ENCODE measurements around the gene RUNX3.
"Not testable (repeated sequence)": the region's sequence is repeated elsewhere in the genome, so short reads cannot be mapped to it uniquely, and the experiment has no call there.

RUNX3 gene

GRCh38 chr1:24900486-24900849 is 29.6 kb downstream of the RUNX3 start:
- DNase-seq (ENCODE audit: low spot score), result no peak

- DNase-seq (ENCODE audit: low spot score), result no peak
Observed at GRCh38 chr1:24899581-24900485, 30.2 kb downstream of the RUNX3 start.

GRCh38 chr1:24898909-24899439 is 31.1 kb downstream of the RUNX3 start:
- DNase-seq (ENCODE audit: low spot score), result no peak

GRCh38 chr1:24898152-24898908 is 31.7 kb downstream of the RUNX3 start:
- no peak for DNase-seq (ENCODE audit: low spot score)

- DNase-seq (ENCODE audit: low spot score), result no peak
Observed at GRCh38 chr1:24897263-24898151, 32.6 kb downstream of the RUNX3 start.

GRCh38 chr1:24896596-24897262 is 33.3 kb downstream of the RUNX3 start:
- DNase-seq (ENCODE audit: low spot score), result no peak

GRCh38 chr1:24896176-24896575 is 33.9 kb downstream of the RUNX3 start:
- no peak for DNase-seq (ENCODE audit: low spot score)

GRCh38 chr1:24895511-24895910 is 34.6 kb downstream of the RUNX3 start:
- DNase-seq (ENCODE audit: low spot score), result no peak

GRCh38 chr1:24894002-24894401 is 36.1 kb downstream of the RUNX3 start:
- no peak for DNase-seq (ENCODE audit: low spot score)

GRCh38 chr1:24893431-24893830 is 36.6 kb downstream of the RUNX3 start:
- DNase-seq (ENCODE audit: low spot score), result no peak

- no peak for DNase-seq (ENCODE audit: low spot score)
Observed at GRCh38 chr1:24892188-24893153, 37.6 kb downstream of the RUNX3 start.

GRCh38 chr1:24891367-24891766 is 38.7 kb downstream of the RUNX3 start:
- DNase-seq (ENCODE audit: low spot score), result not testable (repeated sequence)

- no peak for DNase-seq (ENCODE audit: low spot score)
Observed at GRCh38 chr1:24890887-24891286, 39.2 kb downstream of the RUNX3 start.

GRCh38 chr1:24888971-24889676 is 41.0 kb downstream of the RUNX3 start:
- no peak for DNase-seq (ENCODE audit: low spot score)

- no peak for DNase-seq (ENCODE audit: low spot score)
Observed at GRCh38 chr1:24888061-24888970, 41.8 kb downstream of the RUNX3 start.

- no peak for DNase-seq (ENCODE audit: low spot score)
Observed at GRCh38 chr1:24886241-24886640, 43.8 kb downstream of the RUNX3 start.

- no peak for DNase-seq (ENCODE audit: low spot score)
Observed at GRCh38 chr1:24884751-24885150, 45.3 kb downstream of the RUNX3 start.

GRCh38 chr1:24881034-24881433 is 49.0 kb downstream of the RUNX3 start:
- DNase-seq (ENCODE audit: low spot score), result no peak

Data from putamen (tissue), 1 donor.